ENCODE data around the gene MDFI. TPM values are rescaled to one million over a fixed set of nuclear protein-coding genes. Genes with fewer than 3 reads are reported as not detected.

The MDFI gene
- total RNA-seq, 4 donors from 2014 or later = 30.4 to 70.9 (median 39.8) TPM

DNA sequence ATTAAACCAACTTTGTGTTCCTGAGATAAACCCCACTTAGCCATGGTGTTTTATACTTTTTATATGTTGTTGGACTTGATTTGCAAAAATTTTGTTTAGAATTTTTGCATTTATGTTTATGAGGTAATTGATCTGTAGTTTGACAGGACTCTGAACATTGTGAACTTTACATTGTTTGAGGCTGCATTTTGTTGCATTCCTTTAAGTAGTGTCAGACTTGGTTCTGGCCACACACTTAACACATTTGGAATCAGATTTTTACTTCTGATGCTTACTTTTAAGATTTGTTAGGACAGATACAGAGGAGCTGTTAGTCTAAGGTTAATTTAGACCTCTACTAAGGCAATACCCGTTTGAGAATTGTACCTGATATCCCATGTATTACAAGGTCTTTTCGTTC is 16.5 kb upstream of the MDFI start:
- TF ChIP-seq, protein P1, sequence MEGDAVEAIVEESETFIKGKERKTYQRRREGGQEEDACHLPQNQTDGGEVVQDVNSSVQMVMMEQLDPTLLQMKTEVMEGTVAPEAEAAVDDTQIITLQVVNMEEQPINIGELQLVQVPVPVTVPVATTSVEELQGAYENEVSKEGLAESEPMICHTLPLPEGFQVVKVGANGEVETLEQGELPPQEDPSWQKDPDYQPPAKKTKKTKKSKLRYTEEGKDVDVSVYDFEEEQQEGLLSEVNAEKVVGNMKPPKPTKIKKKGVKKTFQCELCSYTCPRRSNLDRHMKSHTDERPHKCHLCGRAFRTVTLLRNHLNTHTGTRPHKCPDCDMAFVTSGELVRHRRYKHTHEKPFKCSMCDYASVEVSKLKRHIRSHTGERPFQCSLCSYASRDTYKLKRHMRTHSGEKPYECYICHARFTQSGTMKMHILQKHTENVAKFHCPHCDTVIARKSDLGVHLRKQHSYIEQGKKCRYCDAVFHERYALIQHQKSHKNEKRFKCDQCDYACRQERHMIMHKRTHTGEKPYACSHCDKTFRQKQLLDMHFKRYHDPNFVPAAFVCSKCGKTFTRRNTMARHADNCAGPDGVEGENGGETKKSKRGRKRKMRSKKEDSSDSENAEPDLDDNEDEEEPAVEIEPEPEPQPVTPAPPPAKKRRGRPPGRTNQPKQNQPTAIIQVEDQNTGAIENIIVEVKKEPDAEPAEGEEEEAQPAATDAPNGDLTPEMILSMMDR (IDR thresholded peaks at IDR 0.05) = no peak
- TF ChIP-seq POLR2A (IDR thresholded peaks at IDR 0.05) = no peak
- no peak overlapping the region for H3K4me3 ChIP-seq (ENCODE audit: low read depth, poor library complexity, severe bottlenecking)
- DNase-seq (ENCODE audit: low spot score in 2 of 2) = no peak
- WGBS, 2 donors = 29 to 38% methylated on average over 2 of the region's 2 CpGs
- intact Hi-C loops (cut with DNase I; ENCODE audit: low total_unique reads) = no loop called here

DNA sequence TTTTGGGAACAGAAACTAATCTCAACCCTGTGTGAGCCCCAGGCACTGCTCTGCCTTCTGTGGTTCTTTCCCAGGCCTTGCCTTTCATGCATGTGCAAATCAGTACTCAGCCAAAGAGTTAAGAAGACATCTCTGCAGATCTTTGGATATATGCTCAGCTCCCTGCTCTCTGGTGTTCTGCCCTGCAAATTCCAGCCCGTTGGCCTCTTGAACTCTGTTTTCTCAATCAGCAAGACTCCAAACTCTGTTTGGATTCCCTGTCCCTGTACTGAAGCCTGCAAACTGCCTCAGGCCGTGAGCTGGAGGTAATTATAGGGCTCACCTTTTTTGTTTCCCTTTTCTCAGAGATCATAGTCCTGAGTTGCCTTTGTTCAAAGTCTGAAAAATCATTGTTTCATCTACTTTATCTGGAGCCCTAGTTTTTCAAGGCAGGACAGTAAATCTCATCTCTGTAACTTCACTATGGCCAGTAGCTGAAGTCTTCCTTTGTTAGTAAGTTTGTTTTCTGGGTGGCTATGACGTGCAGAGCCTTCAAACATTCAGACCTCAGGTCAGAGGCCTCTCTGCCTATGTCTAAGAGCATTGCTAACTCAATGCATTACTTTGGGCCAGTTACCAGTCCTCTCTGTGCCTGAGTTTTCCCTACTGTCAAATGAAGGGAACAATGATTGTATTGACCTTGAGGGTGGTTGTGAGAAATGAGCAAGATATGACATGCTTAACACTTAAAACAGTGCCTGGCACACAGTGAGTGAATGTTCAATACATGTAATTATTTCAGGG is 15.9 kb upstream of the MDFI start:
- intact Hi-C loops (cut with DNase I; ENCODE audit: low total_unique reads) = no loop called here
- no peak for TF ChIP-seq POLR2A (IDR thresholded peaks at IDR 0.05)
- TF ChIP-seq, protein P1 (IDR thresholded peaks at IDR 0.05) = no peak
- H3K4me3 ChIP-seq (ENCODE audit: low read depth, poor library complexity, severe bottlenecking) = no peak overlapping the region
- no peak for DNase-seq (ENCODE audit: low spot score in 2 of 2)
- 52 to 53% methylated on average over 3 of the region's 3 CpGs for WGBS, 2 donors

DNA sequence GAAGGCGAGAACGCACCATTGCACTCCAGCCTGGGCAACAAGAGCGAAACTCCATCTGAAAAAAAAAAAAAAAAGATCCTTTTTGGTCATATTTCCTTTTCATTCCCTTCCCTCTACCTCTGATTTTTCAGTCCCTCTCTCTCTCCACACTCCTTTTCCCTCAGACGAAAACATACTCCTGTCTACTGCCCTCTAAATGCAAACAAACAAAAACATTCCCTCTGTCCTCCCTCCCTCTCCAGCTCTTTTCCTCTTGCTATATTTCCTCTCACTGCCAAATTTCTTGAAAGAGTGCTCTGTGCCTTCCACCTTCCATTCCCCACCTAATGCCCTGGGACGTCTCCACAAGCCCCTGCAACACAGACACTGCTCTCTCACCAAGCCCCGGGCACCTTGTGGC is 14.9 kb upstream of the MDFI start:
- WGBS, 2 donors = 81 to 86% methylated on average over 6 of the region's 6 CpGs
- DNase-seq (ENCODE audit: low spot score in 2 of 2) = no peak
- intact Hi-C loops (cut with DNase I; ENCODE audit: low total_unique reads) = no loop called here
- H3K4me3 ChIP-seq (ENCODE audit: low read depth, poor library complexity, severe bottlenecking) = no peak overlapping the region
- TF ChIP-seq, protein P1 (IDR thresholded peaks at IDR 0.05) = no peak
- TF ChIP-seq POLR2A (IDR thresholded peaks at IDR 0.05) = no peak

DNA sequence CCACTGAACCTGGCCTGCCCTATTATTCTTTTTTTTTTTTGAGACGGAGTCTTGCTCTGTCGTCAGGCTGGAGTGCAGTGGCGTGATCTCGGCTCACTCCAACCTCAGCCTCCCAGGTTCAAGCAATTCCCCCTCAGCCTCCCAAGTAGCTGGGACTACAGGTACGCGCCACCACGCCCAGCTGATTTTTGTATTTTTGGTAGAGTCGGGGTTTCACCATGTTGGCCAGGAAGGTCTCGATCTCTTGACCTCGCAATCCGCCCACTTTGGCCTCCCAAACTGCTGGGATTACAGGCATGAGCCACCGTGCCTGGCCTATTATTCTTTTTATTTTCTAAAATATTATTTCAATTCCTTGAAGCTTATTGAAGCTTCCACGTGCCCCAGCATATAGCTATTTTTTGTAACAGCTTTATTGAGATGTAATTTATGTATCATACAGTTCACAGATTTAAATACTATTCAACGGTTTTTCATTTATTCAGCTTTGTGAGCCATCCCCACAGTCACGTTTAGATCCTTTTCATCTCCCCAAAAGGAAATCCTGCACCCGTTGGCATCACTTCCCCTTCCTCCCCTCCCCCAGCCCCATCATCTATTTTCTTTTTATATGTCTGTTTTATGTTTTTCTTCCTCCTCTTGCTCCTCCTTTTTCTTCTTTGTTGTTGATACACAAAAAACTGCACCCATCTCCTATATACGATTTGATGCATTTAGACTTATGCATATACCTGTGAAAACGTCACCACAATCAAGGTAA is 13.5 kb upstream of the MDFI start:
- no peak for DNase-seq (ENCODE audit: low spot score in 2 of 2)
- H3K4me3 ChIP-seq (ENCODE audit: low read depth, poor library complexity, severe bottlenecking) = no peak overlapping the region
- TF ChIP-seq POLR2A (IDR thresholded peaks at IDR 0.05) = no peak
- TF ChIP-seq, protein P1 (IDR thresholded peaks at IDR 0.05) = no peak
- intact Hi-C loops (cut with DNase I; ENCODE audit: low total_unique reads) = no loop called here
- WGBS, 2 donors = 68 to 70% methylated on average over 18 of the region's 18 CpGs

DNA sequence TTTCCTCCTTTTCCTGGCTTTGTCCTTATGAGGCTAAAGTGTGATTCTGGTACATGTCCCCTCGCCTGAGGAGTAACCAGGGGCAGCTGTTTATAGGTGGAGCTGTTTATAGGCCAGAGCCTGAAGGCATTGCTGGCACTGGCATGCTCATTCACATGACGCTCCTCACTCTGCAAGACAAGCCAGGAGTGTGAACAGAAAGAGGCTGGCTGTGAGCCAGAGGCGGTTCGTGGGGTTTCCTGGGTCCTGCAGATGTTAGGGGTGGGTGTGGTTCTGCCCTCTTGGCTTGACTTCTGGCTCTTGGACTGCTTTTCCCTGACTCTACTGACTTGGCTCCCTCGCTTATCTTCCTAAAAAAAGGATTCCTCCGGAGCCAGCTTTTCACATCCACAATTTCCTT is 12.8 kb upstream of the MDFI start:
- TF ChIP-seq, protein P1 (IDR thresholded peaks at IDR 0.05) = no peak
- TF ChIP-seq POLR2A (IDR thresholded peaks at IDR 0.05) = no peak
- peak; percentile 57 to 91 for DNase-seq (ENCODE audit: low spot score in 2 of 2)
- intact Hi-C loops (cut with DNase I; ENCODE audit: low total_unique reads) = no loop called here
- 9 to 11% methylated on average over 6 of the region's 6 CpGs for WGBS, 2 donors
- H3K4me3 ChIP-seq (ENCODE audit: low read depth, poor library complexity, severe bottlenecking) = no peak overlapping the region
